Mesenchymal stem cell (in vitro differentiated cells and primary cell): ENCODE measurements around the gene MYL9.

Experiments used
- DNase-seq: peaks from one replicate; pipeline ENCODE4 v3.0.0-alpha.2; 2013
- H2AFZ ChIP-seq: one replicate; pipeline ENCODE4 v1.6.1; 2013; ENCODE audit warnings: low read depth, mild to moderate bottlenecking, control low read depth, inconsistent platforms, low read length, moderate library complexity
- H2AK5ac ChIP-seq: 2 replicates; pipeline ENCODE4 v1.6.1; 2013; ENCODE audit warnings: low read length, moderate library complexity, mild to moderate bottlenecking, inconsistent platforms; ENCODE audit not compliant: severe bottlenecking
- H2BK120ac ChIP-seq: one replicate; pipeline ENCODE4 v1.6.1; 2013; ENCODE audit warnings: low read depth, mild to moderate bottlenecking, inconsistent platforms, low read length, moderate library complexity
- H2BK12ac ChIP-seq, 2 experiments: one replicate each; pipeline ENCODE4 v1.6.1; 2013; ENCODE audit warnings: inconsistent platforms in 2 of 2, low read length in 2 of 2, mild to moderate bottlenecking in 2 of 2, moderate library complexity in 2 of 2, control low read depth in 1 of 2
- H2BK15ac ChIP-seq: one replicate; pipeline ENCODE4 v1.6.1; 2013; ENCODE audit warnings: mild to moderate bottlenecking, low read depth, inconsistent platforms; ENCODE audit not compliant: poor library complexity, severe bottlenecking
- H2BK5ac ChIP-seq: 2 replicates; pipeline ENCODE4 v1.6.1; 2013; ENCODE audit warnings: low read depth, mild to moderate bottlenecking, low read length, control low read depth, inconsistent platforms; ENCODE audit not compliant: poor library complexity, severe bottlenecking
- H3K14ac ChIP-seq, 2 experiments: one replicate each; pipeline ENCODE4 v1.6.1; 2013; ENCODE audit warnings: inconsistent platforms in 2 of 2, low read length in 2 of 2, control low read depth in 1 of 2, mild to moderate bottlenecking in 1 of 2, moderate library complexity in 1 of 2
- H3K18ac ChIP-seq, 2 experiments: one replicate each; pipeline ENCODE4 v1.6.1; 2013; ENCODE audit warnings: inconsistent platforms in 2 of 2, low read length in 2 of 2, control low read depth in 1 of 2, low read depth in 1 of 2, mild to moderate bottlenecking in 1 of 2
- H3K23ac ChIP-seq, 2 experiments: one replicate each; pipeline ENCODE4 v1.6.1; 2013; ENCODE audit warnings: inconsistent platforms in 2 of 2, low read length in 2 of 2, mild to moderate bottlenecking in 2 of 2, moderate library complexity in 2 of 2, control low read depth in 1 of 2
- H3K27ac ChIP-seq: 2 replicates; pipeline ENCODE4 v1.5.1; 2013; ENCODE audit warnings: mild to moderate bottlenecking, moderate library complexity, low read length, control low read depth, inconsistent platforms; ENCODE audit not compliant: poor library complexity, severe bottlenecking
- H3K27me3 ChIP-seq, 2 experiments: 2 replicates each; pipeline versions ENCODE4 v1.6.1 to v1.7.0; 2013; ENCODE audit warnings: low read length in 2 of 2, mild to moderate bottlenecking in 2 of 2, moderate library complexity in 2 of 2, control low read depth in 1 of 2, inconsistent platforms in 1 of 2; ENCODE audit not compliant: control insufficient read depth in 1 of 2, insufficient read depth in 1 of 2
- H3K36me3 ChIP-seq, 2 experiments: 2 replicates each; pipeline versions ENCODE4 v1.6.1 to v1.7.0; 2013; ENCODE audit warnings: low read length in 2 of 2, control low read depth in 1 of 2, inconsistent platforms in 1 of 2, low read depth in 1 of 2, mild to moderate bottlenecking in 1 of 2; ENCODE audit not compliant: insufficient read depth in 2 of 2, control insufficient read depth in 1 of 2
- H3K4ac ChIP-seq, 2 experiments: one replicate each; pipeline ENCODE4 v1.6.1; 2013; ENCODE audit warnings: inconsistent platforms in 2 of 2, low read length in 2 of 2, mild to moderate bottlenecking in 2 of 2, moderate library complexity in 2 of 2, control low read depth in 1 of 2, low read depth in 1 of 2
- H3K4me1 ChIP-seq: 2 replicates; pipeline ENCODE4 v1.6.1; 2013; ENCODE audit warnings: low read depth, low read length, control low read depth; ENCODE audit not compliant: control insufficient read depth, insufficient read depth
- H3K4me2 ChIP-seq: 2 replicates; pipeline ENCODE4 v1.6.1; 2013; ENCODE audit warnings: low read length, mild to moderate bottlenecking, inconsistent platforms; ENCODE audit not compliant: poor library complexity, severe bottlenecking
- H3K4me3 ChIP-seq, 2 experiments: 2 replicates each; pipeline versions ENCODE4 v1.5.1 to v1.7.0; 2013; ENCODE audit warnings: low read length in 2 of 2, mild to moderate bottlenecking in 2 of 2, control low read depth in 1 of 2, low read depth in 1 of 2; ENCODE audit not compliant: insufficient read depth in 1 of 2
- H3K79me1 ChIP-seq: replicated peaks from 2 replicates; pipeline ENCODE4 v1.6.1; 2013; ENCODE audit warnings: mild to moderate bottlenecking, control low read depth, low read length, inconsistent platforms; ENCODE audit not compliant: poor library complexity, severe bottlenecking
- H3K9ac ChIP-seq: 2 replicates; pipeline ENCODE4 v1.7.0; 2013; ENCODE audit warnings: mild to moderate bottlenecking, low read length, moderate library complexity
- H3K9me3 ChIP-seq: 2 replicates; pipeline ENCODE4 v1.7.0; 2013; ENCODE audit warnings: mild to moderate bottlenecking, low read length; ENCODE audit not compliant: control insufficient read depth
- H4K8ac ChIP-seq: one replicate; pipeline ENCODE4 v1.6.1; 2013; ENCODE audit warnings: inconsistent platforms, mild to moderate bottlenecking, low read length, moderate library complexity
- H4K91ac ChIP-seq: one replicate; pipeline ENCODE4 v1.6.1; 2013; ENCODE audit warnings: mild to moderate bottlenecking, low read length, inconsistent platforms
- WGBS: methylation state at CpG from one replicate; pipeline ENCODE4 v1.1.7; 2013; ENCODE audit warnings: mixed read lengths; 5-methylcytosine and 5-hydroxymethylcytosine counted together

Gene MYL9

DNA sequence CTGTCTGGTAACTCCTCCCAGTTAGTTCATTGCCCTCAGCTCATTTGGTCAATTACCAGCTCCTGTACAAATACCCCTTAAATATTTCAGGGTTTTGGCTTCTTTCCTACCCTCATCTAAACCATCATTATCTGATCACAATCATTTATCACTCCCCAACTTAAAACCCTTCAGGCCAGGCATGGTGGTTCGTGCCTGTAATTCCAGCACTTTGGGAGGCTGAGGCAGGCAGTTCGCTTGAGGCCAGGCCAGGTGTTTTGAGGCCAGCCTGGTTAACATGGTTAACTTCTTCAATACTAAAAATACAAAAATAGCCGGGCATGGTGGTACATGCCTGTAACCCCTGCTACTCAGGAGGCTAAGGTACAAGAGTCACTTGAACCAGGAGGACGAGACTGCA, 41.5 kb downstream of the MYL9 start:
- H3K23ac ChIP-seq, result no peak overlapping the region
- no peak overlapping the region for H3K4ac ChIP-seq
- no peak for DNase-seq
- no peak overlapping the region for H2AK5ac ChIP-seq
- no peak overlapping the region for H2BK12ac ChIP-seq
- H3K18ac ChIP-seq, result no peak overlapping the region
- 94% methylated on average over 4 of the region's 4 CpGs for WGBS
- no peak overlapping the region for H3K4me3 ChIP-seq
- H2BK5ac ChIP-seq, result no peak overlapping the region
- no peak overlapping the region for H4K91ac ChIP-seq
- H3K4me2 ChIP-seq, result no peak overlapping the region
- no peak overlapping the region for H2BK15ac ChIP-seq
- H3K4me1 ChIP-seq, result peaks cover 9% of the 10 kb centered on the region
- no peak overlapping the region for H3K14ac ChIP-seq
- no peaks in the 10 kb centered on the region for H3K9me3 ChIP-seq
- no peak overlapping the region for H3K27ac ChIP-seq
- H3K27me3 ChIP-seq, result peaks cover 0 to 13% of the 10 kb centered on the region in 2 experiments
- no peak overlapping the region for H3K9ac ChIP-seq
- peaks cover 0 to 53% of the 10 kb centered on the region in 2 experiments for H3K36me3 ChIP-seq
- no peak overlapping the region for H4K8ac ChIP-seq
- no peak overlapping the region for H2BK120ac ChIP-seq
- H3K79me1 ChIP-seq, result peaks cover 31% of the 10 kb centered on the region
- H2AFZ ChIP-seq, result no peak overlapping the region

DNA sequence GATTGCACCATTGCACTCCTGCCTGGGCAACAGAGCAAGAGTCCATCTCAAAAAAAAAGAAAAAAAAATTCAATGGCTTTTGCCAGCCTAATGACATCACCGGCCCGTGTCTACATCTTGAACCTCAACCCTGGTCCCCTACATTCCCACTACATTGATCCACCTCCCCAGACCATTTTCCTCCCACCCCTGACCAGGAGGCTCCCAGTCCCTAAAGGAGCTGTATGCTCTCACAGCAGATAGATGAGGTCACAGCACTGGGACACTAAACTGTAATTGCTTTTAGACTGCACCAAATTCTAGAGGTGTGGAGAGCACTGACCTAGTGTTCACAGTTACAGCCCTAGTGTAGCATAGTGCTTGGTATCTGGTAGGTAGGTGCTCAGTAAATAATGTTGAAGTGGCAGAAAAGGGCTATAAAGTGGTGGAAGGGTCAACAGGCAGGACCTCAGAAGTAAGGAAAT, 42.7 kb downstream of the MYL9 start:
- no peak overlapping the region for H2AK5ac ChIP-seq
- no peak overlapping the region for H3K23ac ChIP-seq
- peaks cover 9% of the 10 kb centered on the region for H3K4me1 ChIP-seq
- no peak overlapping the region for H2BK12ac ChIP-seq
- 92% methylated on average over 2 of the region's 2 CpGs for WGBS
- H3K18ac ChIP-seq, result no peak overlapping the region
- no peak overlapping the region for H3K4me2 ChIP-seq
- H2BK5ac ChIP-seq, result no peak overlapping the region
- H4K91ac ChIP-seq, result no peak overlapping the region
- no peak overlapping the region for H2BK15ac ChIP-seq
- H4K8ac ChIP-seq, result no peak overlapping the region
- no peaks in the 10 kb centered on the region for H3K9me3 ChIP-seq
- peaks cover 0 to 19% of the 10 kb centered on the region in 2 experiments for H3K27me3 ChIP-seq
- no peak overlapping the region for H3K4ac ChIP-seq
- H3K9ac ChIP-seq, result no peak overlapping the region
- peaks cover 28% of the 10 kb centered on the region for H3K79me1 ChIP-seq
- no peak overlapping the region for H3K14ac ChIP-seq
- no peak overlapping the region for H2AFZ ChIP-seq
- no peak overlapping the region for H2BK120ac ChIP-seq
- H3K36me3 ChIP-seq, result peaks cover 0 to 55% of the 10 kb centered on the region in 2 experiments
- no peak overlapping the region for H3K27ac ChIP-seq
- no peak for DNase-seq
- no peak overlapping the region for H3K4me3 ChIP-seq

DNA sequence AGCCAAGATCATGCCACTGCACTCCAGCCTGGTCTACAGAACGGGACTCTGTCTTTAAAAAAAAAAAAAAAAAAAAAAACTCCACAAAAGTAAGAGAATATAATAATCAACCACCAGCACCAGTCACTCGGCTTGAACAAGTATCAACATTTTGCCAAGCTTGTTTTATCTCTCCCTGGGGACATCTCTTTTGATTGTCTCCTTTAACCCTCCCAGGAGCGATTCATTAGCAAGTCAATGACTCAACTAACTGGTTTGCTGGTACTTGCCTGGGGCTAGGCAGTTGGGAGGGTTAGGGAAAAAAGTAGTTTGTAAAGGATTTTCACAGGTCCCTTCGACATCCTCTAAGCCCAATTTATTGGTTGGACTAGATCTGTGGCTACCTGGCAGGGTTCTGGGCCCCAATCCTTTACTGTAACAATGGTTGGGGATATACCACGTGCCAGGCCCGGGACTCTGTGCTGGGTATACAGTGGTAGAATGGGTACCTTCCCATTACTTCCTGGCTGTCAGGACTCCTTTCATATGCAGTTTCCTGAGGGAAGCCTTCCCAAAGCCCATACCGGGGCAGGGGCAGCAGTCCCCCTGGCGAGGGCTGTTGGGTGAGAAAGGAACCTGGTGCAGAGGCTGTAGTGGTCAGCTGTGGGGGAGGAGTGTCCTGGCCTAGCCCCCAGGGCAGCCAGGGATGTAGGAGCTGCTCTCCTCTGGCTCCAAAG, 44.2 kb downstream of the MYL9 start:
- H3K4me2 ChIP-seq, result no peak overlapping the region
- H3K36me3 ChIP-seq, result peaks cover 0 to 59% of the 10 kb centered on the region in 2 experiments
- H3K4ac ChIP-seq, result no peak overlapping the region
- 74% methylated on average over 6 of the region's 8 CpGs for WGBS
- no peaks in the 10 kb centered on the region for H3K9me3 ChIP-seq
- H2BK120ac ChIP-seq, result no peak overlapping the region
- H3K23ac ChIP-seq, result no peak overlapping the region
- H2AFZ ChIP-seq, result no peak overlapping the region
- DNase-seq, result peak; percentile 31
- no peak overlapping the region for H3K9ac ChIP-seq
- peaks cover 0 to 24% of the 10 kb centered on the region in 2 experiments for H3K27me3 ChIP-seq
- H3K4me3 ChIP-seq, result no peak overlapping the region
- peak overlapping the region; percentile 32 for H4K91ac ChIP-seq
- no peak overlapping the region for H2AK5ac ChIP-seq
- H2BK12ac ChIP-seq, result no peak overlapping the region
- H2BK5ac ChIP-seq, result no peak overlapping the region
- no peak overlapping the region for H3K14ac ChIP-seq
- H4K8ac ChIP-seq, result peak overlapping the region; percentile 9
- H3K18ac ChIP-seq, result no peak overlapping the region
- peaks cover 3% of the 10 kb centered on the region for H3K4me1 ChIP-seq
- H3K27ac ChIP-seq, result no peak overlapping the region
- H2BK15ac ChIP-seq, result no peak overlapping the region
- peaks cover 27% of the 10 kb centered on the region for H3K79me1 ChIP-seq

DNA sequence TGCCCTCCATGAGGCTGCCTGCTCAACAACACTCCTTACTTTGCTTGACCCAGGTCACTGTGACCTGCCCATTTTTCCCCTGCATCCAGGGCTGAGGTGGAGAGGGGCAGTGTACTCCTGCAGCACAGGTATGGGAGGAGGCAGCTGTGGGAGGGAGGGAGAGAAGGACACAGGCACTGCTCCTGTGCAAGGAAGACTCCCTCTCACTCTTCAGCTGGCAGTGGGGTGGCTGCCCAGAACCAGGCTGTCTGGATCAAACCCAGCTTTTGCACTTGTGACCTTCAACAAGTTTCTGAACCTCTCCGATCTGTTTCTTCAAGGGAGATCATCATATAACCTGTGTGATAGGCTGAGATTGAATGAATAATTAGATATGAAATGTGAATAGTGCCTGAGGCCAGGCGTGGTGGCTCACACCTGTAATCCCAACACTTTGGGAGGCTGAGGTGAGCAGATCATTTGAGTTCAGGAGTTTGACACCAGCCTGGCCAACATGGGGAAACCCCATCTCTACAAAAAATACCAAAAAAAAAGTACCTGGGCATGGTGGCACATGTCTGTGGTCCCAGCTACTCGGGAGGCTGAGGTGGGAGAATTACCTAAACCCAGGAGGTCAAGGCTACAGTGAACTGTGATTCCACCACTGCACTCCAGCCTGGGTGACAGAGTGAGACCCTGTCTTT, 46.2 kb downstream of the MYL9 start:
- no peak overlapping the region for H3K23ac ChIP-seq
- no peak overlapping the region for H2AFZ ChIP-seq
- no peak overlapping the region for H3K4me3 ChIP-seq
- peaks cover 17% of the 10 kb centered on the region for H3K79me1 ChIP-seq
- H4K91ac ChIP-seq, result peak overlapping the region; percentile 72
- H3K18ac ChIP-seq, result no peak overlapping the region
- H3K27ac ChIP-seq, result no peak overlapping the region
- peaks cover 0 to 55% of the 10 kb centered on the region in 2 experiments for H3K36me3 ChIP-seq
- no peak overlapping the region for H3K14ac ChIP-seq
- H2BK15ac ChIP-seq, result no peak overlapping the region
- no peak for DNase-seq
- peaks cover 0 to 23% of the 10 kb centered on the region in 2 experiments for H3K27me3 ChIP-seq
- no peak overlapping the region for H2AK5ac ChIP-seq
- 97% methylated on average over 3 of the region's 3 CpGs for WGBS
- no peak overlapping the region for H3K9ac ChIP-seq
- H4K8ac ChIP-seq, result peak overlapping the region; percentile 17
- H3K4me1 ChIP-seq, result peaks cover 10% of the 10 kb centered on the region
- no peaks in the 10 kb centered on the region for H3K9me3 ChIP-seq
- H2BK5ac ChIP-seq, result no peak overlapping the region
- H2BK12ac ChIP-seq, result no peak overlapping the region
- no peak overlapping the region for H3K4me2 ChIP-seq
- H3K4ac ChIP-seq, result no peak overlapping the region
- no peak overlapping the region for H2BK120ac ChIP-seq
